CD4-positive, alpha-beta T cell treated with Interferon alpha-2 for 1 hour (primary cell): ENCODE measurements around the gene GTPBP8.
"Not testable (repeated sequence)": the region's sequence is repeated elsewhere in the genome, so short reads cannot be mapped to it uniquely, and the experiment has no call there.

Experiments
- DNase-seq, 2 donors: peaks; one replicate each; pipeline ENCODE4 v3.0.0-alpha.2; 2020 to 2022

GTPBP8 gene

GRCh38 chr3:113002037-113002436 is 11.3 kb downstream of the GTPBP8 start:
- no peak for DNase-seq

DNA sequence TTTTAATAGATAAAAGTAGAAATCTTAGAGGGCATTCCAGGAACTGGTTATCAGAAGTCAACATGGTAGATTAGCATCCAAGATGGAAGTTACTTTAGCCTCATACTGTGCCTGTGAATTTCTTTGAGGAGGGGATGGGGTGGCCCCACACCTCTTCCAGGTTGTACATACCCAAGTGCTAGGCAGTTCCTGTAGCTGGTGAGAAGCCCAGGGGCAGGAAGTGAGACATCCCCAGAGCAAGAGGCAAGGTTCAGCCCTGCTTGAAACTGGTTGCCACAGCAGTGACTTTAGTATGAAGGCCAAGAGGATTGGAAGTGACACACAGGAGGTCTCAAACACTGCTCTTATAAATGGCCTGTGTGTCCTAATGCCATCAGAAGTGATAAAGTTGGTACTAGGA is 11.9 kb downstream of the GTPBP8 start:
- peak; percentile 34 to 60 for DNase-seq

DNA sequence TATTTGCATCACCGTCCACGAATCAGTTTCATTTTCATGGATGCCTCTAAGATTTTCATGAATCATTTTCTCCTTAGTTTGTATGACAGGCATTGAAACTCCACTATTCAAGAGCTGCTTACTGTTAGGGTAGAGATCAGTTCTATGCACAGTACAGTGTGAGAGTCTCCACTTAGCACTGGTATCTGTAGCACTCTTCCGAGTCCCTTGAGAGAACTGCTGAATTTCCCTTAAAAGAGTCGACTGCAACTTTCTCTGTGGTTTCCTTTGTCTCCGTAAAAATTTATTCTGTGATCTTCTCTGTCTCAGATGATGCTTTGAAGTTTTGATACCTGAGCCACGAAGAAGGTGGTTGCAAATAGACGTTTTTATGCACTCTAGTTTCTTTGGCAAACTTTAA is 14.8 kb downstream of the GTPBP8 start:
- peak; percentile 18 to 74 for DNase-seq

DNA sequence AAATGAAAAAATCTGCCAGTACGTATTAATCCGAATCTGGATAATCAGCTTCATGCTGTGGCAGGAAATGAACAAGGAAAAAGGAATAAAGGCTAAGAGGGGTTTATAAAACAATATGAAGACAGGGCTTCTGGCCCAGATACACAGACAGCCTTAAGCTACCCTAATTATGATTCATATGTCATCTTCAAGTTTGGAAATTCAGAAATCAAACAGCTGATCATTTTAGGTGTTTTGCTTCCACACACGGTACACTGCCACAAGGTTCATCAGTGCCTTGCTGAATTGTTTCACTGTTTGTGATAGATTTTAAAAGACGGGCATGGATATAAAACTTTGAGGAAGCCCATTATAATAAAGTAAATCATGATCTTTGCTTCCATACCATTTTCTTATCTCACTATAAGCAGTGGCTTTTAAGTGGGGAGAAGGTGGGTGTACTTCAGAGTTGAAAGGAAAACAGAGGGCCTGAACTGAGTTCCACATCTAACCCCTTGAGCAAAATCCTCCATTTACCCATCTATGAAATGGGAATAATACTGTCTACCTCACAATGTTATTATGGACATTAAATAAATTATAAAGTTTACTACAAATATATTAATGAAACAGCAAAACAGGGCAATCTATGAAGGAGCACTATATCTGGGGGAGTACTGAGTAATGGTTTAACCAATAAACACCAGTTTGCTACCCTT is 15.7 kb downstream of the GTPBP8 start:
- peak in 1 of 2 donors; percentile 36 for DNase-seq

DNA sequence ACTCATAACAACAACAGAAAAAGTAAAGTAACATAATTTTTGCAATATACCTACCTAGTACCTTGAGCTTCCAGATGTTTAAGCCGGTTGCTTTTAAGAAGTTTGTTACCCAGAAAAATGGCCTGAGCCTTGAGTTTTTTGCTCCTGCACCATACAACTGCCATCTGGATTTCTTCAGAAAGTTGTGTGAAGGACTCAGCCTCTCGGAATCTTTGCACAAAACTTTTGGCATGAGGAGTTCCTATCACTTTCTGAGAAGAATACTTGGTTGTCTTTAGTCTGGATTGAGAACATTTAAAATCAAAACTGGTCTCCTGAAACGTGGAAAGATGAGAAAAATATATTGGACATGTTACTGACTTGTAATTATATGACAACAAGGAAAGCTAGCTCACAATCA is 17.3 kb downstream of the GTPBP8 start:
- DNase-seq, result no peak

GRCh38 chr3:113013593-113013992 is 22.8 kb downstream of the GTPBP8 start:
- DNase-seq, result no peak

DNA sequence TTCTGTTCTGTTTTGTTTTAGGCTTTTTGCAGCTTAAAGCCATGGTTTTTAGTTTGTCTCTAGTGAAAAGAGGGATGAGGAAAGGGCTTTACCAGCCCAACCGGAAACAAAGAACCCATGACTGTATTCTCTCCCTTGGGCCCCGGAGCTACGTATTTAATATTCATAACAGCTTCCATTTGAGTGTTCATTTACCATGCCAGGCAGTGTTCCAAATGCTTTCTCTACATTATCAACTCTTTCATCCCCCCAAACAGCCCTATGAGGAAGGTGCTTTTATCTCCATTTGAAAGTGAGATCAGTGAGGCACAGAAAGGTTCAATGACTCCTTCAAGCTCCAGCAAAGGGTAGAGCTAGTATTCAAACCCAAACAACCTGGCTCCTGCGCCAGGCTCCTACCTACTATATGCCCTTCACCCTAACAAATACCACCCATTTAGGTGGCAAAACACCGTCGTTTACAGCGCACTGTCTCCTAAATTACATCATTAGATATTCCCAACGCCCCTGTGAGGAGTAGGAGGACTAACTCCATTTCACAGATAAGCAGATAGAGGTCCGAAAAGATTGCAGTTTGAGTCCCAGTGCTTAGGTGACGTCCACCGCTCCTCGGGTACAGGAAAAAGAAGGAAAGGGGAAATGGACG is 27.9 kb downstream of the GTPBP8 start:
- peak in 1 of 2 donors; percentile 33 for DNase-seq

DNA sequence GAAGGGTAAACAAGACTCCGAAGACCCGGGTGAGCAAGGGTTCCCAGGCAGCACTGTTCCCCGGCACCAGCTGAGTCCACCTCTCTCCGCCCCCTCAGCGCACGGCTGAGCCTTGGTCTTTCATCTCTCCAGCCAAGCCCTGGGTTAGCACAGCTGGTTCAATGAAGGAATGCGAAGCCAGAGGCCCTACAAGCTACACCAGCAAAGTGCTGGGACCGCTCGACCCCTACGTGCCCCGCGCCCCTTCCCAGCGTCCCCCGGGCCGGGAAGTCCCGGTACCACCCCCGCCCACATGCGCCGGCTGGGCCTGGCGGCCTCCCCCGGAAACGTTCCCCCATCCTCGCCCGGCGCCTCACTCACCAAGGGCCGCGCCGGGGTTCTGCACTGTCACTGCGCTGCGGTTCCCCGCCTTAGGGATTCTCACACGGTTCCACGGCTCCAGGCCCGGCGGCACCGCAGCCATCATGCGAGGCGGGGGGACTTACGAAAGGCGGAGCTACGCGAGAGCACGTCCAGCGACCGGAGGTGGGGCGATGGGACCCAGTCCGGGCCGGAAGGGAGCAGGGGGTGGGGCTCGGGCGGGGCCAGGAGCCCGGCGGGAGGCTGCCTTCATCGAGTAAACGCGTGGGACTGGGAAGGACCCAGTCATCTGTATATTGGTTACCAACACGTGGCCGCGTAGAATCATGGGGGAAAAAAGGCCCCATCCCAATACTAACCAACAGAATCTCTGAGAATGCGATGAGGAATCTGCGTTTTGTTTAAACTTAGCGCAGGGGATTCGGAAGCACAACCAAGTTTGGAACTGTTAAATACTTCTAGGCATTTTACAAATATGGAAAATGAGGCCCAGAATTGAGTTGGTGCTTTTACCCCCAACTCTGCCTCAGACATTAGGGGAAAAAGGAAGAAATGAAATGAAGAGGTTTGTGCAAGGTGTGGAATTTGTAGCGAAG is 28.7 kb downstream of the GTPBP8 start:
- DNase-seq, result peak; percentile 80 to 87

DNA sequence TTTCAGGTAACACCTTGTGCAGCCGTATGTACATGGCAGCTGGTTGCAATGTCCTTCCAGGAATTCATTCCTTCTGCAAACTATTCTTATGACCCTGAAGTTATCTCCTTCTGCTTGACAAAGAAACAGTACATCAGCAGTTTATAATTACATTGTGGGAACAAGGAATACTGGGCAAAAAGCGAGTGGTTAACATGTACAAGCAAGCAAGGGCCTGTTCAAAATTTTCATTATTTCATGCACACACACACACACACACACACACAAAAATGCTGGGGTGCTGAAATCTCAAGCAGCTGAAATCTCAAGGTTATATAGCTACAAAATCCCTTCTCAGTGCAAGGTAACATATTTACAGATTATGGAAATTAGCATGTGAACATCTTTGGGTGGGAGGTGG is 30.7 kb downstream of the GTPBP8 start:
- DNase-seq, result no peak

DNA sequence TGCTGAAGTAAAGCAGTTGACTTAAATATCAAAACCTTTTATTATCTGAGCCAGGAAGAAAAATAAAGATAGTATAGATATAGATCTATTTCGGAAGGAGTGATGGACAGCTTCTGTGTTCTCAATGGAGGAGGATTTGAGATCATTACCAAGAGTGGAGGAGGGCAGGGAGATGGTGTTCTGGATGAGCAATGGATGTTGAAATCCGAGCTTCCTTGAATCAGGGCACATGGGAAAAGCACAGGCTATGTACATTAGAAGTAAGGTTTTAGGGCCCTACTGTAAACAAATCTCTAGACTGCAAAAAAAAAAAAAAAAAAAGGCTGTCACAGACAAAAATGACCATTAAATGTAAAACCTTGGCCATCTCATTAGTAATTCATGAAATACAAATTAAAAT is 43.2 kb downstream of the GTPBP8 start:
- no peak for DNase-seq

DNA sequence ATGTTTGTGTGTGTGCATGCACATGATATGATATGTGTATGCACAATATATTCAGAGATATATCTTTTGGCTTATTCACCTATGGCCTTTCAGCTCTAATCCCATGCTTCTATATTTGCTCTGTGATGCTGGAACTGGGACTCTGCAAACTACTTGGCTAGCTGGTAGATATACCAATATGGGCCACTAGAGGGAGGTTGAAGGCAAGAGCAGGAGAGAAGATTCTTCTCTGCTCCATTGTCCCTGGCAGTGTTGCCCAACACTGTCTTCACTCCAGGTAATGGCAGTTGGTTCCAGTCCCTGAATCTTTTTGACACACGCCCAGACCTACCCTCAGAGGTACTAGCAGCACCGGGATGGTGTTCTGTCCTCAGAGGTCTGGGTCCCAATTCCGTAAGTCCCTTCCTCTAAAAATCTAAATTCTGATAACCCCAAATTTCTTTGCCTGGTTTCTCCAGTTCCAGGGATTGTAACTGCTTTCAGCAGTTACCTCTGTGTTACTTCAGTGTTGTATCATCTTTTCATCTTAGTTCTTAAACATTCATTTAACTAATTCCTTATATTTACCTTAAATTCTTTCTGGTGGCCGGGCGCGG is 44.7 kb downstream of the GTPBP8 start:
- DNase-seq, result peak; percentile 13 to 69

DNA sequence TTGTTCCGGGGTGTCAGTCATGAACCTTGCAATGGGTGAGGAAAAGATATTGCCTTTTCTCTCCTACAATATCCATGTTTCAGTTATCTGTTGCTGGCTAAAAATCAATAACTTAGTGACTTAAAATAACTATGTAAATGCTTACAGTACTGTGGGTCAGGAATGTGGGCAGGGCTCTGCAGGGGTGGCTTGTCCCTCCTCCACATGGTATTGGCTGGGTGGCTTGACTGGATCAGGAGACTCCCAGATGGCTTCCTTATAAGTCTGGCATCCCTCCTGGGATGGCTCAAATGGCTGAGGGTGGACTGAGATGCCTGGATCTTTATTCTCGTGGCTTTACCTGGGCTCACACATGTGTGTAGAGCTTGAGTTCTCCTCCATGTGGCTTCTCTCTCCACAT is 47.5 kb downstream of the GTPBP8 start:
- DNase-seq, result no peak

DNA sequence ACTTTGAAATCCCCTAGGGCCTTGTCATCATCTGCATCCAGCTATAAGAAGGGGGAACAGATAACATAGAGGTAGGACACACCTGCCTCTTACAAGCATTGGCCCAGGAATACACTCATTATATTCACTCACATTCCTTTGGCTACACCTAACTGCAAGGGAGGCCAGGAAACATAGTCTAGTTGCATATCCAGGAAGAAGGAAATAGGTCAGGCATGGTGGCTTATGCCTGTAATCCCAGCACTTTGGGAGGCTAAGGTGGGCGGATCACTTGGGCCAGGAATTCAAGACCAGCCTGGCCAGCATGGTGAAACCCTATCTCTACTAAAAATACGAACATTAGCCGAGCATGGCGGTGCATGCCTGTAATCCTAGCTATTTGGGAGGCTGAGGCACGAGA is 48.8 kb downstream of the GTPBP8 start:
- DNase-seq, result no peak

DNA sequence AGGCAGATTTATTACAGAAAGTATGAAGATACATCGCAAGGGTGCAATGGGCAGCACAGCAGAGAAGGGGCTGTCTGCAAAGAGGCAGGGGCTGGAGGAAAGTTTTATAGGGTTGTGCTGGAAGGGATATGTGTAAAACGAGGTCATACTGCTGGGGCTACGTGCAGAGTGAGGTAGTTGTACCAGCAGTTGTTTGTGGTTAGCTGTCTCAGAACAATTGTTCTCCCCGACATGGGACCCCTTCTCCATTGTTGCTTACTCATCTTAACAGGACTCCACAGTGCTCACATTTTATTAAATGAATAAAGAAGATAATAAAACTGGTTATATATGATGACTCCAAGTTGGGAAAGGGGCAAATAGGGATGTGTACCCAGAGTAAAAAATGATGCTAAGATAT is 49.4 kb downstream of the GTPBP8 start:
- no peak for DNase-seq

GRCh38 chr3:113043686-113044085 is 52.9 kb downstream of the GTPBP8 start:
- no peak for DNase-seq

DNA sequence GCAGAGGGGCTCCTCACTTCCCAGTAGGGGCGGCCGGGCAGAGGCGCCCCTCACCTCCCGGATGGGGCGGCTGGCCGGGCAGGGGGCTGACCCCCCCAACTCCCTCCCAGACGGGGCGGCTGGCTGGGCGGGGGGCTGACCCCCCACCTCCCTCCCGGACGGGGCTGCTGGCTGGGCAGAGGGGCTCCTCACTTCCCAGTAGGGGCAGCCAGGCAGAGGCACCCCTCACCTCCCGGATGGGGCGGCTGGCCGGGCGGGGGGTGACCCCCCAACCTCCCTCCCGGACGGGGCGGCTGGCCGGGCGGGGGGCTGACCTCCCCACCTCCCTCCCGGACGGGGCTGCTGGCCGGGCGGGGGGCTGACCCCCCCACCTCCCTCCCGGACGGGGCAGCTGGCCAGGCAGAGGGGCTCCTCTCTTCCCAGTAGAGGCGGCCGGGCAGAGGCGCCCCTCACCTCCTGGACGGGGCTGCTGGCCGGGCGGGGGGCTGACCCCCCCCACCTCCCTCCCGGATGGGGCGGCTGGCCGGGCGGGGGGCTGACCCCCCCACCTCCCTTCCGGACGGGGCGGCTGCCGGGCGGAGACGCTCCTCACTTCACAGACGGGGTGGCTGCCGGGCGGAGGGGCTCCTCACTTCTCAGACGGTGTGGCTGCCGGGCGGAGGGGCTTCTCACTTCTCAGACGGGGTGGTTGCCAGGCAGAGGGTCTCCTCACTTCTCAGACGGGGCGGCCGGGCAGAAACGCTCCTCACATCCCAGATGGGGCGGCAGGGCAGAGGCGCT is 55.6 kb downstream of the GTPBP8 start:
- not testable (repeated sequence) for DNase-seq

DNA sequence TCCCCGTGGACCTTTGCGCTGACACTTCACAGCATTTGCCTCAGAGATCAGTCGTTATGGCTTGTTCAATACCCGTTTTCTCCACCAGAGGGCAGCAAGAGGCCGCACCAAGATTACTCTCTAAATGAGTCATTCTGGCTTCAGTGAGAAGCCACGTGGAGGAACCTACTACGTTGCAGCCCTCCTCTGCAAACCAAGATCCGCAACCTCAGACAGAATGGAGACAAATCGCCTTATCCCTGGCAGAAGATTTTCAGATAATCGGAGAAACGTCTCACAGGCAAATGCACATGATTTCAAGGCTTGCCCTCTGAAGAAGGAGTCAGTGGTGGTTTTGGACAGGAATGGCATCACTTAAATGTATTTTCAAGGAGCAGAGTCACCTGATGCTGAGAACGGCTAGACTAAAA is 60.5 kb downstream of the GTPBP8 start:
- peak; percentile 82 to 88 for DNase-seq
